GM20000 (cell line): Measurements from ENCODE around the gene ADD2.

Experiments
- DNase-seq: peaks from one replicate; pipeline ENCODE4 v3.0.0; 2012; ENCODE audit warnings: low spot score
- CTCF ChIP-seq: IDR thresholded peaks from 2 replicates; pipeline ENCODE4 v1.5.1; 2012; ENCODE audit warnings: mild to moderate bottlenecking, control low read depth; ENCODE audit errors: extremely low read depth, missing control alignments

ADD2 gene

GRCh38 chr2:70795164-70795995, 27.4 kb upstream of the ADD2 start:
- no peak for DNase-seq
- TF ChIP-seq CTCF = no peak

- TF ChIP-seq CTCF = no peak
- DNase-seq = no peak
Measured at GRCh38 chr2:70793450-70793849, 25.4 kb upstream of the ADD2 start.

- DNase-seq = no peak
- TF ChIP-seq CTCF = no peak
Measured at GRCh38 chr2:70790136-70790828, 22.3 kb upstream of the ADD2 start, which contains the start of gene FIGLA. Gene FIGLA (minus strand): TSS chr2:70790643. CDS start chr2:70790638, 5 bp downstream.

- peak; percentile 82 for DNase-seq
- peak; percentile 40 for TF ChIP-seq CTCF
Measured at GRCh38 chr2:70789304-70790135, 21.5 kb upstream of the ADD2 start.

GRCh38 chr2:70785137-70785911, 17.3 kb upstream of the ADD2 start:
- TF ChIP-seq CTCF = peak; percentile 54

GRCh38 chr2:70784320-70784719, 16.3 kb upstream of the ADD2 start:
- TF ChIP-seq CTCF = no peak
- DNase-seq = no peak

More at GRCh38 chr2:70785137-70785911, 17.3 kb upstream of the ADD2 start:
- DNase-seq = peak; percentile 60
